ENCODE results near the gene KBTBD12. TPM values are rescaled to one million over a fixed set of nuclear protein-coding genes. Genes with fewer than 3 reads are reported as not detected.
"Not testable (repeated sequence)": the region's sequence is repeated elsewhere in the genome, so short reads cannot be mapped to it uniquely, and the experiment has no call there.

KBTBD12 gene, protein sequence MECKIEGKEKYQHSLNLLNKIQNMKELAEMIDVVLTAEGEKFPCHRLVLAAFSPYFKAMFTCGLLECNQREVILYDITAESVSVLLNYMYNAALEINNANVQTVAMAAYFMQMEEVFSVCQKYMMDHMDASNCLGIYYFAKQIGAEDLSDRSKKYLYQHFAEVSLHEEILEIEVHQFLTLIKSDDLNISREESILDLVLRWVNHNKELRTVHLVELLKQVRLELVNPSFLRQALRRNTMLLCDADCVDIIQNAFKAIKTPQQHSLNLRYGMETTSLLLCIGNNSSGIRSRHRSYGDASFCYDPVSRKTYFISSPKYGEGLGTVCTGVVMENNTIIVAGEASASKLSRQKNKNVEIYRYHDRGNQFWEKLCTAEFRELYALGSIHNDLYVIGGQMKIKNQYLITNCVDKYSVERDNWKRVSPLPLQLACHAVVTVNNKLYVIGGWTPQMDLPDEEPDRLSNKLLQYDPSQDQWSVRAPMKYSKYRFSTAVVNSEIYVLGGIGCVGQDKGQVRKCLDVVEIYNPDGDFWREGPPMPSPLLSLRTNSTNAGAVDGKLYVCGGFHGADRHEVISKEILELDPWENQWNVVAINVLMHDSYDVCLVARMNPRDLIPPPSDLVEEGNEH
- total RNA-seq (0.14 and 0.66 TPM in 2 replicates), polyA plus RNA-seq (0.02 and 0.91 TPM in 2 replicates)

DNA sequence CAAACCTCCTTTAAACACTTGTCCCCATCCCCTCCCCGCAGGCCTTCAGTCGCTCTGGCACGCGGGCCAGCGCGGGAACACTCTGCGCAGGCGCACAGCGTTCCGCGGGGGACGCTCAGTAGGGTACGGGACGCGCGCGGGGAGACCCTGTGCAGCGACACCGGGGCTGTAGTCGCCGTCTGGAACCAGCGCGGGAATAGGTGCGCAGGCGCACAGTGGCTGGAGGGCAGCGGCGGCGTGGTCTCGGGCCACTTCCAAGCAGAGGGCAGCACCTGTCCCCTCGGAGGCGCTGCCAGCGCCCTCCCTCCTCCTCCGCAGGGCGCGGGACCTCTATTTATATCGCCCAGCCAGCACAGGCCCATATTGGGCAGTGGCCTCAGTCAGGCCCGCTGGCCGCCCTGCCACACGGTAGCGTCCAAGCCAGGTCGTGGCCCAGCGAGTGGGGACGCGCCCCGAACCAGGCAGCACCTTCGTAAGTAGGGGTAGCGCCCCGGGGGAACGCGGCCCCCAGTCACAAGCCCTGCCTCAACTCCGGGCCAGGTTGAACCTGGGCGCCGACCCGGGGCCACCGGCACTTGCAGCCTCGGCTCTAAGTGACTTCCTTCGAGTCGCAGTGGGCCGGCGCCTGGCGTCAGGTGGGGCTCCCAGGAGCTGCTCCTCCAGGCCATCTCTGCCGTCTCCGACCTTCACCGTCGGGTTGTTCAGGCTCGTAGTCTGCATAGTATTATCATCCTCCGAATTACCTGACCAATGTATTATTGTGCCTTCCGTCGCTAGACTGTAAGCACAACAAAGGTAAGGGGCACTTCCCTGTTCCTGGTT lies at the start of gene KBTBD12:
TSS of gene KBTBD12 (plus strand) at position 118 of the 822 bp plus-strand sequence. CDS start 7,830 bp downstream, outside the sequence.
- peak in 1 of 2 donors; percentile 43 for DNase-seq (ENCODE audit: low read depth in 1 of 2, low spot score in 1 of 2)
- Histone ChIP-seq H3K4me3 (no peak within 1 kb of the TSS), H3K4me1 (ENCODE audit: low read depth) (no peaks in the 10 kb centered on the region), H3K9me3 (ENCODE audit: low read depth) (no peaks in the 10 kb centered on the region), H3K27ac (no peak within 1 kb of the TSS), H3K27me3 (peaks cover 51% of the 10 kb centered on the region), H3K36me3 (no peaks in the 10 kb centered on the region)
- TF ChIP-seq, protein P1, sequence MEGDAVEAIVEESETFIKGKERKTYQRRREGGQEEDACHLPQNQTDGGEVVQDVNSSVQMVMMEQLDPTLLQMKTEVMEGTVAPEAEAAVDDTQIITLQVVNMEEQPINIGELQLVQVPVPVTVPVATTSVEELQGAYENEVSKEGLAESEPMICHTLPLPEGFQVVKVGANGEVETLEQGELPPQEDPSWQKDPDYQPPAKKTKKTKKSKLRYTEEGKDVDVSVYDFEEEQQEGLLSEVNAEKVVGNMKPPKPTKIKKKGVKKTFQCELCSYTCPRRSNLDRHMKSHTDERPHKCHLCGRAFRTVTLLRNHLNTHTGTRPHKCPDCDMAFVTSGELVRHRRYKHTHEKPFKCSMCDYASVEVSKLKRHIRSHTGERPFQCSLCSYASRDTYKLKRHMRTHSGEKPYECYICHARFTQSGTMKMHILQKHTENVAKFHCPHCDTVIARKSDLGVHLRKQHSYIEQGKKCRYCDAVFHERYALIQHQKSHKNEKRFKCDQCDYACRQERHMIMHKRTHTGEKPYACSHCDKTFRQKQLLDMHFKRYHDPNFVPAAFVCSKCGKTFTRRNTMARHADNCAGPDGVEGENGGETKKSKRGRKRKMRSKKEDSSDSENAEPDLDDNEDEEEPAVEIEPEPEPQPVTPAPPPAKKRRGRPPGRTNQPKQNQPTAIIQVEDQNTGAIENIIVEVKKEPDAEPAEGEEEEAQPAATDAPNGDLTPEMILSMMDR (IDR thresholded peaks at IDR 0.05; ENCODE audit: low read depth, low read length) = no peak

GRCh38 chr3:127865941-127866340 lies 49.1 kb upstream of the KBTBD12 start:
- TF ChIP-seq, protein P1 (IDR thresholded peaks at IDR 0.05; ENCODE audit: low read depth, low read length) = peak; percentile 3
- no peaks in the 10 kb centered on the region for H3K4me1 ChIP-seq (ENCODE audit: low read depth)
- DNase-seq (ENCODE audit: low read depth in 1 of 2, low spot score in 1 of 2) = peak in 1 of 2 donors; percentile 40
- H3K27ac ChIP-seq = no peak overlapping the region
- no peaks in the 10 kb centered on the region for H3K9me3 ChIP-seq (ENCODE audit: low read depth)
- no peaks in the 10 kb centered on the region for H3K27me3 ChIP-seq
- H3K4me3 ChIP-seq = no peak overlapping the region
- H3K36me3 ChIP-seq = no peaks in the 10 kb centered on the region

DNA sequence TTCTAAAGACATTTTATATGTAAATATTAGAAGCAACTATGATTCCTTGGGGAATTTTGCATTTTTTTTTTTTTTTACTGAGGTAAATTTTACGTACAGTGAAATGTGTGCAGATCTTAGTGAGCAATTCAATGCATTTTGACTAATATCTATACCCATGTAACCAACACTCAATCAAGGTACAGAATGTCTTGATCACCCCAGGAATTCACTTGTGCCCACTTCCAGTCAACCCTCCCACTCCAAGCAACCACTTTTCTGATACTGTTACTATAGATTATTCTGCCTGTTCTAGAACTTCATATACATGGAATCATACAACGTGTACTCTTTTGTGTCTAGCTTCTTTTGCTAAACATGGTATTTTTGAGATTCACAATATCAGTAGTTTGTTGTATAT lies 47.6 kb upstream of the KBTBD12 start:
- TF ChIP-seq, protein P1 (IDR thresholded peaks at IDR 0.05; ENCODE audit: low read depth, low read length) = no peak
- Histone ChIP-seq H3K36me3 (no peaks in the 10 kb centered on the region), H3K4me3 (no peak overlapping the region), H3K4me1 (ENCODE audit: low read depth) (no peaks in the 10 kb centered on the region), H3K27me3 (no peaks in the 10 kb centered on the region), H3K27ac (no peak overlapping the region), H3K9me3 (ENCODE audit: low read depth) (no peaks in the 10 kb centered on the region)
- no peak for DNase-seq (ENCODE audit: low read depth in 1 of 2, low spot score in 1 of 2)

DNA sequence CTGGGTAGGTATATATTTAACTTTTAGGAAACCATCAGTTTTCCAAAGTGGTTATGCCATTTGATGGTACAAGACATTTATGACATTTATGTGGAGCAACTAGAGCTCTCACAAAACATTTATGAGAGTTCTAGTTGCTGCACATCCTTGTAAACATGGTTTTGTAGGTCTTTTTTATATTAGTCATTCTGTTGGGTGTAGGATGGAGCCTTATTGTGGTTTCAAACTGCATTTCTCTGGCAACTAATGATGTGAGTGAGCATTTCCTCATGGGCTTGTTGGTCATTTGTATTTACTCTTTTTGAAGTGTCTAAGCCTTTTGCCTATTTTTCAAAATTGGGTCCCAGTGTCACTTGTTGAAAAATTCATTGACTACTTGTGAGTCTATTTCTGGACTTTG lies 47.0 kb upstream of the KBTBD12 start:
- no peaks in the 10 kb centered on the region for H3K4me1 ChIP-seq (ENCODE audit: low read depth)
- no peaks in the 10 kb centered on the region for H3K9me3 ChIP-seq (ENCODE audit: low read depth)
- TF ChIP-seq, protein P1 (IDR thresholded peaks at IDR 0.05; ENCODE audit: low read depth, low read length) = no peak
- H3K36me3 ChIP-seq = no peaks in the 10 kb centered on the region
- no peak overlapping the region for H3K27ac ChIP-seq
- H3K27me3 ChIP-seq = no peaks in the 10 kb centered on the region
- DNase-seq (ENCODE audit: low read depth in 1 of 2, low spot score in 1 of 2) = no peak
- no peak overlapping the region for H3K4me3 ChIP-seq

- Histone ChIP-seq H3K9me3 (ENCODE audit: low read depth) (no peaks in the 10 kb centered on the region), H3K27me3 (no peaks in the 10 kb centered on the region), H3K4me1 (ENCODE audit: low read depth) (no peaks in the 10 kb centered on the region), H3K27ac (no peak overlapping the region), H3K4me3 (no peak overlapping the region), H3K36me3 (no peaks in the 10 kb centered on the region)
- DNase-seq (ENCODE audit: low read depth in 1 of 2, low spot score in 1 of 2) = no peak
- TF ChIP-seq, protein P1 (IDR thresholded peaks at IDR 0.05; ENCODE audit: low read depth, low read length) = no peak
Measured at GRCh38 chr3:127870156-127870555, 44.9 kb upstream of the KBTBD12 start.

GRCh38 chr3:127874097-127874496 lies 40.9 kb upstream of the KBTBD12 start:
- H3K27me3 ChIP-seq; H3K9me3 ChIP-seq (ENCODE audit: low read depth); H3K27ac ChIP-seq; DNase-seq (ENCODE audit: low read depth in 1 of 2, low spot score in 1 of 2); H3K4me3 ChIP-seq; H3K36me3 ChIP-seq; H3K4me1 ChIP-seq (ENCODE audit: low read depth): not testable (repeated sequence)

Measured in cardiac muscle cell (in vitro differentiated cells and primary cell).